Activated CD8-positive, alpha-beta memory T cell treated with anti-CD3 and anti-CD28 coated beads, Interleukin-2, amount 50 U/mL, for 1 hour (primary cell): ENCODE results near the gene TBATA.

Experiments used
- DNase-seq: peaks from one replicate; pipeline ENCODE4 v3.0.0-alpha.2; 2020; ENCODE audit errors: extremely low read depth

The TBATA gene

GRCh38 chr10:70785190-70785589, at the start of gene TBATA:
Gene TBATA (minus strand): TSS chr10:70785377. CDS start chr10:70783379, 1,998 bp downstream.
- no peak for DNase-seq

- DNase-seq, result no peak
Observed at GRCh38 chr10:70834441-70835151, 49.4 kb upstream of the TBATA start.

GRCh38 chr10:70834021-70834420, 48.8 kb upstream of the TBATA start:
- no peak for DNase-seq

- DNase-seq, result no peak
Observed at GRCh38 chr10:70833601-70834000, 48.4 kb upstream of the TBATA start.

- DNase-seq, result no peak
Observed at GRCh38 chr10:70832852-70833528, 47.8 kb upstream of the TBATA start.

GRCh38 chr10:70832221-70832620, 47.0 kb upstream of the TBATA start:
- no peak for DNase-seq

- DNase-seq, result no peak
Observed at GRCh38 chr10:70830164-70830563, 45.0 kb upstream of the TBATA start.

- no peak for DNase-seq
Observed at GRCh38 chr10:70829543-70829942, 44.4 kb upstream of the TBATA start.

GRCh38 chr10:70828923-70829322, 43.7 kb upstream of the TBATA start:
- DNase-seq, result no peak

GRCh38 chr10:70827086-70827757, 42.0 kb upstream of the TBATA start:
- no peak for DNase-seq

- DNase-seq, result no peak
Observed at GRCh38 chr10:70822076-70822820, 37.1 kb upstream of the TBATA start.

GRCh38 chr10:70820976-70821750, 36.0 kb upstream of the TBATA start:
- no peak for DNase-seq

- DNase-seq, result no peak
Observed at GRCh38 chr10:70816220-70816894, 31.2 kb upstream of the TBATA start.

GRCh38 chr10:70815504-70816219, 30.5 kb upstream of the TBATA start, which contains the start of gene SGPL1:
Gene SGPL1 (plus strand): TSS chr10:70815948. CDS start chr10:70816854, 906 bp downstream.
- no peak for DNase-seq

- no peak for DNase-seq
Observed at GRCh38 chr10:70814126-70814525, 28.9 kb upstream of the TBATA start.

GRCh38 chr10:70812814-70813213, 27.6 kb upstream of the TBATA start:
- DNase-seq, result no peak

- DNase-seq, result no peak
Observed at GRCh38 chr10:70811881-70812280, 26.7 kb upstream of the TBATA start.

GRCh38 chr10:70810967-70811366, 25.8 kb upstream of the TBATA start:
- no peak for DNase-seq

GRCh38 chr10:70809726-70810125, 24.5 kb upstream of the TBATA start:
- no peak for DNase-seq

GRCh38 chr10:70809011-70809611, 23.9 kb upstream of the TBATA start:
- no peak for DNase-seq
